RPMI8226 (cell line): ENCODE measurements around the gene ORC2.
"Not testable (repeated sequence)": the region's sequence is repeated elsewhere in the genome, so short reads cannot be mapped to it uniquely, and the experiment has no call there.

Experiments used
- DNase-seq: peaks from one replicate; pipeline ENCODE4 v3.0.0-alpha.2; 2015

Gene ORC2

DNA sequence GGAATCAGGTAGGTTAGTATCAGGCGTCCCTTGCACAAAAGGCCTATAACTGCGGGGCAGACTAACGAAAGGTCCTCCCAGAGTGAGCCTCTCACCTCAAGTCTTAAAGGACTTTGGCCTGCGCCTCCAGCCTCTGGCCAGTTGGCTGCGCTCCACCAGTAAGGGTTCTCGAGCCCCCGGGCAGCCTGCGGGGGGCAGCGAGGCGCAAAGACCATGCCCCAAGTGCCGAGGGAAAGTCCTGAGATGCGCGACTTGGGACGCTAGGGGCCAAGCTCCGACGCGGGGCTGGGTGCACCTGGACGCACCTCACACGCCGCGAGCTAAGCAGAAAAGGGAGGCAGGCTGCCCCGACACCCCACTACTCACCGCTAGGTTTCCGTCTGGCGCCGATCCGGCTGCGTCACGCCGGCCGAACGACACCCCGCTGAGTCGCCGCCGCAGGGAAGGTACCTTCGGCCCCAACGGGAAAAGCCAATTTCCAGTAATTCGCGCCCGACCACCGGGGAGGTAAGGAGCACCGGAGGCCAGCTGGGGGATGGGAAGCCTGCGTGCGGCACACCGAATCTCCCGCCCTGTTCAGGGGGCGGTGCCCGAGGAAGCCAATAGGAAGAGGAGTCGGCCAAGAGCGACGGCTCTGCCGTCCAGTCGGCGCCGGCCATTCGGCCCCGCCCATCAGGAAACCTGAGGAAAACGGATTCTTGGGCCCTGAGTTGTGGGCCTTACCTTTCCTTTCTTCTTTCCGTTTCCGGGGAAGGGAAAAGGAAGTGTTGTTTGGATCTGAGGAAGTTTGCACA, at the start of gene ORC2:
Gene ORC2, minus strand, starts transcription at position 537 of the 794 bp plus-strand sequence. CDS start 5,537 bp downstream, outside the sequence.
- peak; percentile 97 for DNase-seq

DNA sequence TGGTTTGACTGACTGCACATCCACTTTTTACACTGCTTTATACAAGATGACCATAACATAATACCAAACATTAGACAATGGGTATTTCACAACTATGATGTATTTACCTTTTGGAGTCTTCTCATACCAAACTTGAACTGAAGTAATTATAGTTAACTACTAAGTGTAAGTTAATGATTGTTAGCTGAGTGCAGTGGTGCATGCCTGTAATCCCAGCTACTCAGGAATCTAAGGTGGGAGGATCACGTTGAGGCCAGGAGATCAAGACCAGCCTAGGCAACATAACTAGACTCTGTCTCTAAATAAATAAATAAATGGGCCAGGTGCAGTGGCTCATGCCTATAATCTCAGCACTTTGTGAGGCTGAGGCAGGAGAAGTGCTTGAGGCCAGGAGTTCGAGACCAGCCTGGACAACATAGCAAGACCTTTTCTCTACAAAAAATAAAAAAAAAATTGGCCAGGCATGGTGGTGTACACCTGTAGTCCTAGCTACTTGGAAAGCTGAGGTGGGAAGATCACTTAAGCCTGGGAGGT, 44.9 kb upstream of the ORC2 start:
- no peak for DNase-seq

GRCh38 chr2:201007584-201007998, 44.1 kb upstream of the ORC2 start:
- DNase-seq = no peak

DNA sequence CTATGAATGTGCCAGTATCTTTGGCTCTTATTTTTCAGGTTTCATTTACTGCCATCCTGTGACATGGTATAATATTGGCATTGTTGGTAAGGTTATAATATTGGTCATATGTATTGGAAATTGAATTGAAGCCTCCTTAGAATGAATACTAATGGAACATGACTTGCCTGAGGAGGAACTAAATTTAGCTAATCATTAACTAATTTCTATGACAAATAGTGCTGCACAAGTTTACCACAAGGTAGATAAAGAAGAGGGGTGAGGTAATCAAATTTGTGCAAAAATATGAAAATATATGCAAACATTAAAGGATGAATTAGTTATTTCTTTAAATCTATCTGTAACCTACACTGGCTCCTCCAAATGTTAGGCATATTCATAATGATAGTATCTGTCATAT, 43.2 kb upstream of the ORC2 start:
- no peak for DNase-seq

DNA sequence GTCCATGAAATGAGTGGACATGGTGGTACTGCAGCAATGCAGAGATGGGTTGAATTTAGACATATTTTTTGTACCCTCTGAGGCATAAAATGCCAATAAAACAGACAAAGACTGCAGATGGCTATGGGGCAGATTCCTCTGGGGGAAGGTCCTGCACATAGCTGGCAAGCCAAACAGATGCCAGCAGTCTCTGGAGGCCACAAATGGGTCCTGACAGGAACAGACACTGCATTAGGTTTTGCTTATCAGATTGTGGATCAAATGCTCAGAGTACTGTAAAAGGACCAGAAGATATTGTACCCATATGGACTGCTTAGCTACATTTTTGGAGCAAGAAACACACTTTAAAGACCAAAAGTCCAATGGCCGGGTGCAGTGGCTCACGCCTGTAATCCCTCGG, 40.9 kb upstream of the ORC2 start:
- DNase-seq = no peak

DNA sequence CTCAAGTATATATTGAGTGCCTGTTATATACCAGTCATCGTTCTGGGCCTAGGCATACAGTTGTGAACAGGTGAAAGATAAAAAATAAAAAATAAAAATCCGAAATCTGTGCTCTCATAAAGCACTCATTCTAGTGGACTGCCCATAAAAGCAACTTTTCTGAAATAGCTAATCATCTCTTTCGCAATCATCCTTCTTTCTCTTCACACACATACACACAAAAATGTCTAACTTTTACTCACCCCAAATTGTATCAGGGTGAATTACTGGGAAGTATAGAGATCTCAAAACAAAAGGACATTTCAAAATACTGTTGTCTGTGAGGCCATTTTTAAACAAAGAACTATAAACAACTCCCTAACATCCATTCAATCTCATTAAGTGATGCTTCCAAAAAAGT, 29.6 kb upstream of the ORC2 start:
- DNase-seq = no peak

DNA sequence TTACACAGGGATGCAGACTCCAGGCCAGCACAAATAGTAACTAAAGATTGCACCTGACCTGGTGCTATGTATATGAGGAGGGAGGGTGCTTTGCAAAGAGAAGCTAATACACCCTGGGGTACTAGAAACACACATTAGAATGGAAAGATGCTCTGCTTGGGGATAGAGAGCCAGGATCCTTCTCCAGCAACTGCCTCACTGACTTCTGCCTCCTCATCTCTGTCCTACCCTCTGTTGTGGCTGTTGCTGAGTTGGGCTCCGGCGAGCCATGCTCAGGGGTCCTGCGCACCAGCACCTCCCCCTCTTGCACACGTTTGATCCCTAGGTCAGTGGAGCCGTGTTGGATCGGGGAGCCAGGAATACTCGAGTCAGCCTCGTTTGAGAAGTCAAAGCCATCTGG, 23.7 kb upstream of the ORC2 start:
- no peak for DNase-seq

DNA sequence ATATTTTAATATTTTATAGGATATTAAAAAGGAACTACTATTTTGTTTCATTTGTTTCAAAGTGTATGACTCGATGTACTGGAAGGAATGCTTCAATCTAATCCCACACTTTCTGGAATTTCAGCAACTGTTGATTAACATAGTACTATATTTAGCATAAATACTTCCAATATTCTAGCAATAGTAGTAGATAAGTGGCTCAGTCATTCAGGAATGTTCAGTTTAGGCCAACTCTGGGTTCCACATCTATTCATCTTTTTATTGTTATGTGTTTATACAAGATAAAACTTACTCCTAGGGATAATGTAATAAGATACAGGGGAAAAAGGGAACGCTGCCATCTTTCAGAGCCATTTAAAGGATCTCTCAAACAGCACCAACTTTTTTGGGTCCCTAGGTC, 22.3 kb upstream of the ORC2 start:
- DNase-seq = no peak

DNA sequence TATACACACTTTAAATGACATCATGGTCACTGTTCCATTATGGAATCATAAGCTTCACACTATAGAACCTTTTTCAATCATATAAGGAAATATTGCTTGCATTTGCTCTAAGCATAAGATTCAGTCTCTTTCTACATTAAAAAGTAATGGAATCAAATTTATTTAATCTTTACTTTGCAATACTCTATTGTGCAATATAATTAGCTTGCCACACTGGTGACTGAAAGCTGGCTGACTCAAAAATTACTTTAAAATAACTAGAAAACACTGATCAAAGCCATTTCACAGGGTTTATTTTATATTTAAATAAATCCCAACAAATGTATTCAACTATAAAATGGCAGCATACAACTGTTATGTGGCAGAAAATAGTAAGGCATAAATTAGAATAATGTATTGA, 13.2 kb upstream of the ORC2 start:
- no peak for DNase-seq

- no peak for DNase-seq
Measured at GRCh38 chr2:200975672-200976071, 12.2 kb upstream of the ORC2 start.

DNA sequence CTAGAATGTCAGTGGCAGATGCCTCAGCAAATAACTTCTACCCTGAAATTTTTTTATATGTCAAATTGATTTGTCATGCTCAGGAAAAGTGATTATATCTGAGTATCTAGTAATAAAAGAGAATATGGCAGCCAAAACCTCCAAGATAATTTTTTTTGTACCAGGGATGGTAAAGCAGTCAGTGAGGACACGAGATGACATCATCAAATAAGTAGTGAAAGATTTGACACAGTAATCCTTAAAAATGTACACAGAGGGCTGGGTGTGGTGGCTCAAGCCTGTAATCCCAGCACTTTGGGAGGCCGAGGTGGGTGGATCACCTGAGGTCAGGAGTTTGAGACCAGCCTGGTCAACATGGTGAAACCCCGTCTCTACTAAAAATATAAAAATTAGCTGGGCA, 6.6 kb upstream of the ORC2 start:
- DNase-seq = not testable (repeated sequence)

DNA sequence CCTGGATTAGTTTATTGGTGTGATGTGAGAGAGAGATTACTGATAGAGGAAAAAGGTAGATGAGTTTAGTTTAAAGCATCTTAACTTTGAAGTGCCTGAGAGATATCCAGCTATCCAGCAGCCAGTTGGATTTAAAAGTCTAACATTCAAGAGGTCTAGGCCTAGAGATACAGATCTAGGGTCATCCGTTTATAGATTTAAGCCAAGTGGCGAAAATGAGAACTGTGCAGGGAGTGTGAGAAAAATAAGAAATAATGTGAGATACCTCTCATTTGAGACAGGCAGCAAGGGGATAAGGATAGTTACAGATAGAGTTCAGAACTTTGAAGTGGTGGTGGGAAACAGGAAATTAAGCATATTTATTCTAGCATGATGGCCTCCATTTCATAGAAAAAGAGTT, 5.3 kb upstream of the ORC2 start:
- DNase-seq = no peak

GRCh38 chr2:200968162-200968561, 4.7 kb upstream of the ORC2 start:
- DNase-seq = no peak

DNA sequence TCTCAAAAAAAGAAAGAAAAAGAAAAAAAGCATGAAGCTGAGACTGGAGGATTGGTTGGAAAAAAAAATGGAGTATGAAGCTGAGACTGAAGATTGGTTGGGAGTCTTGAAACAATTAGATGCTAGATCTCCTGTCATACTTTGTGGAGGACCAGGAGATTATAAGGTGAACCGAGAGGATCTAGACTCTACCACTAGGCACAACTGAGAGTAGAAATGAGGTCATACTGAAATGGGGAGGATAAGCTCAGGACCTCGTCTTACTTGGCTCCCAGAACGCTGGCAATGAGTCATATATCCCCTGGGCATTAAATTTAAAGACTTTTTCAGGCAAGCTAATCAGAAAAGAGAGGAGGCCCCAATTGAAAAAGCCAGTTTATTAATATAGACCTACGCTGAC, 3.3 kb upstream of the ORC2 start:
- DNase-seq = no peak

DNA sequence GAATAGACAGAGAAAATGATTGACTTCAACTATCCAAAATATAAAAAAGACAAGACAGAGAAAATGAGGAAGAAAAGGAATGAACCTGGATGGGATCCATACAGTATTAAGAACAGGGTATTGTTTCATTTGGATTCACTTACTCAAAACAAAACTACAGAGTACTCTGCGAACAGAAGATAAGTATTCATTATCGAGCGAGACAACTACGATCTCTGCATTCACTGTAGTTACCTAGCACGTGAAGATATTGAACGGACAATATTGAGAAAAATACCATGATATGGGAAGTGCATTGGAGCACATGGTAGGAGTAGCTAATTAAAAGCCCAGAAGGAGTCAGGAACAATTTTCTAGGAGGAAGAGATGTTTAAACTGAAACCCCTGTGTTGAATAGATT, 1.0 kb upstream of the ORC2 start:
- DNase-seq = no peak

- DNase-seq = not testable (repeated sequence)
Measured at GRCh38 chr2:200963918-200964252, 425 bp upstream of the ORC2 start.

GRCh38 chr2:200962811-200963123, 693 bp downstream of the ORC2 start:
- no peak for DNase-seq

GRCh38 chr2:200961674-200962073, 1.8 kb downstream of the ORC2 start:
- DNase-seq = no peak

DNA sequence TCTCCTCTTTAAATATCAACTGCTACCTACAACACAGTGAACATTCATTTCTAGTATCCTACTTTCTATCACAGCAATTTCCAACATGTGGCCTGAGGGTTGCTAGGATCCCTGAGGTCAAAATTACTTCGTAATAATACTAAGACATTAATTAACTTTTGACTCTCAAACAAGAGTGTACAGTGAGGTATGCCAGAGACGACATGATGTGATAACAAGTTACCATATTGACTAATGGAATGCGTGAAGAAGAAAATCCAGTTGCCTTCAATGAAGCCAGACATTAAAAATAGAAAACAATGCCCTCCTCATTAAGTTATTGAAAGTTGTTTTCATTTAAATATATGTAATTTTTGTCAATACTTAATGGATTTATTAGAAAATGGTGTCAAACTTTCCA, 13.1 kb downstream of the ORC2 start:
- no peak for DNase-seq

DNA sequence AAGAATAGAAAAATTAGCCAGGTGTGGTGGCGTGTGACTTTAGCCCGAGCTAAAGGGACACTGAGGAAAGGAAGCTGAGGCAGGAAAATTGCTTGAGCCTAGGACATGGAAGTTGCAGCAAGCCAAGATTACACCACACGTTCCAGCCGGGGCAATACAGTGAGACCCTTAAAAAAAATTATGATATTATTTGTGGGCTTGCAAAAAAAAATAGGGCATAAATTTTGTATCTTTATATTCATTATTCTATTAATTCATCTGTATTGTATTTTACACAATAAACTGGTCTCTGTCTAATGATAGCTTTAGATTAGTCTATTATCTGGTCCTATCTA, 18.1 kb downstream of the ORC2 start:
- DNase-seq = no peak

DNA sequence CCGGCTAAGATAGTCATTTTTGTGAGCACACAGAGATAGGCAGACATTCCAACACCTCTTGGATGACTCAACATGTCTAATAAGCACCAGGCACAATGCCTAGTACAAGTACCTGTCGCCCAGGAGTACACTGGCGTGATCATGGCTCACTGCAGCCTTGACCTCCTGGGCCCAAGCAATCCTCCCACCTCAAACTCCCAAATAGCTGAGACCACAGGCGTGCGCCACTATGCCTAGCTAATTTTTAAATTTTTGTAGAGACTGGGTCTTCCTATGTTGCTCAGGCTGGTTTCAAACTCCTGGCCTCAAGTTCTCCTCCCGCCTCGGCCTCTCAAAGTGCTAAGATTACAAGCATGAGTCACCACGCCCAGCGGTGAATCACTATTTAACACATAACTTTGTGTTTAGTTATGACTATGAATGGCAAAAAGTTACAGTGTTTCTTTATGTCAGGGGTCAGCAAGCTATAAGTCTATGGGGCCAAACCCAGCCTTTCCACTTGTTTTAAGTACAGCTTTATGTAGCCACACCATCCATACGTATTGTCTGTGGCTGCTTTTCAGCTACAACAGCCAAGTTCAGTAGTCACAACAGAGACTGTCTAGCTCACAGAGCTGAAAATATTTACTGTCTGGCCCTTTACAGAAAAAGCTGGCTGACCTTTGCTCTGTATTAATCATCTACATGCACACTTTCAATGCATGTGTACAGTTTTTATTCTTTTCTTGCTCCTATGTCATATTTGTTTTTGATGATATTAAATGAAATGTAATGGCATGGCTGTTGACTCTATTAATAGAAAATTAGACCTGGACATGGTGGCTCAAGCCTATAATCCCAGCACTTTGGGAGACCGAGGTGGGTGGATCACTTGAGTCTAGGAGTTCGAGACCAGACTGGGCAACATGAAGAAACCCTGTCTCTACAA, 18.7 kb downstream of the ORC2 start:
- no peak for DNase-seq

- no peak for DNase-seq
Measured at GRCh38 chr2:200943527-200944105, 19.8 kb downstream of the ORC2 start.

DNA sequence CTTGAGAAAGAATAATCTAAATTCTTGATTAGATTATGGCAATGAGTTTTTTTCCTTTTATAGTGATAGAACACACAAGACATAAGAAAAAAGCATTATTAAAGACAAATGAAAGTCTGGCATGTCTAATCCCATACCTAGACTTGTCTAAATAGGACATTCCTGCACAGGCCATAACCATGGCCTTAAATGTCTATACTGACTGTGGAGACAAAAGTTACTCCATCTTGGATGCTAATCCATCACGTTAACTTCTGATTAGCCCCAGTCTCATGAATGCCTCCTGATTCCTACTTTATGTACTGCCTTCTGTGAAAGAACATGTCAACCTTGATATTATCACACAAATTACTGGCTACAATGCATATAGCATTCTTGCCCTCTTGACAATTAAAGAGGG, 23.6 kb downstream of the ORC2 start:
- DNase-seq = no peak
